RCC 7860 (cell line): Measurements from ENCODE around the gene ACTL6B.

Experiments used
- DNase-seq: peaks from one replicate; pipeline ENCODE4 v3.0.0-alpha.2; 2015; ENCODE audit warnings: low spot score
- FAIRE-seq: peaks from 2 replicates; lab custom pipeline; 2012; peaks lifted over from hg19 to GRCh38; lab: Jason Lieb, UNC

Gene ACTL6B

GRCh38 chr7:100604028-100604975 lies 51.9 kb downstream of the ACTL6B start:
- peak; percentile 42 for DNase-seq
- FAIRE-seq = no peak

- DNase-seq = no peak
- no peak for FAIRE-seq
Observed at GRCh38 chr7:100603726-100604027, 52.6 kb downstream of the ACTL6B start.

GRCh38 chr7:100602889-100603725 lies 53.1 kb downstream of the ACTL6B start:
- DNase-seq (no peak), FAIRE-seq (no peak)

- no peak for DNase-seq
- no peak for FAIRE-seq
Observed at GRCh38 chr7:100600730-100601038, 55.6 kb downstream of the ACTL6B start.

- FAIRE-seq (no peak), DNase-seq (no peak)
Observed at GRCh38 chr7:100599911-100600729, 56.1 kb downstream of the ACTL6B start.

- DNase-seq (peak; percentile 5), FAIRE-seq (no peak)
Observed at GRCh38 chr7:100598425-100598824, 57.8 kb downstream of the ACTL6B start.

- no peak for FAIRE-seq
- no peak for DNase-seq
Observed at GRCh38 chr7:100595188-100595587, 61.1 kb downstream of the ACTL6B start.
